ENCODE measurements around the gene PCBP1. TPM values are rescaled to one million over a fixed set of nuclear protein-coding genes. Genes with fewer than 3 reads are reported as not detected.
"Not testable (repeated sequence)": the region's sequence is repeated elsewhere in the genome, so short reads cannot be mapped to it uniquely, and the experiment has no call there.

The PCBP1 gene
- total RNA-seq, 1 donor: 55.7 TPM

DNA sequence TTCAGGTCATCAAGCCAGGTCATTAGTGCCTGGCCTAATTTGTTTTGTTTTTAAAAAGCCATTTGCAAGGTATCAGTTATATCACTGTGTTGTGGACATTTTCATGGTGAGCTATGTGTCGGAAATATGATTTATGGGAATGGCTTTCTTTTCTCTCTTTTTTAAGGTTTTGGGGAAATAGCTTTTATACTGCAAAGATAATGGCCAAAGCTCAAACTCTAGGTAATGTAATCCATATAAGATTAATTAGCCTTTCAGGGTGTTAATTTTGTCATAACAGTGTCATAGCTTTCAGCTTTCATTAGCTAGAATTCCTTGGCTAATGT, 45.8 kb downstream of the PCBP1 start:
- Histone ChIP-seq H3K9me3 (ENCODE audit: low read depth, low read length) (no peaks in the 10 kb centered on the region), H3K4me3 (ENCODE audit: insufficient read depth, low read length) (peak overlapping the region; percentile 55), H2AFZ (ENCODE audit: low read length) (peak overlapping the region; percentile 78)

DNA sequence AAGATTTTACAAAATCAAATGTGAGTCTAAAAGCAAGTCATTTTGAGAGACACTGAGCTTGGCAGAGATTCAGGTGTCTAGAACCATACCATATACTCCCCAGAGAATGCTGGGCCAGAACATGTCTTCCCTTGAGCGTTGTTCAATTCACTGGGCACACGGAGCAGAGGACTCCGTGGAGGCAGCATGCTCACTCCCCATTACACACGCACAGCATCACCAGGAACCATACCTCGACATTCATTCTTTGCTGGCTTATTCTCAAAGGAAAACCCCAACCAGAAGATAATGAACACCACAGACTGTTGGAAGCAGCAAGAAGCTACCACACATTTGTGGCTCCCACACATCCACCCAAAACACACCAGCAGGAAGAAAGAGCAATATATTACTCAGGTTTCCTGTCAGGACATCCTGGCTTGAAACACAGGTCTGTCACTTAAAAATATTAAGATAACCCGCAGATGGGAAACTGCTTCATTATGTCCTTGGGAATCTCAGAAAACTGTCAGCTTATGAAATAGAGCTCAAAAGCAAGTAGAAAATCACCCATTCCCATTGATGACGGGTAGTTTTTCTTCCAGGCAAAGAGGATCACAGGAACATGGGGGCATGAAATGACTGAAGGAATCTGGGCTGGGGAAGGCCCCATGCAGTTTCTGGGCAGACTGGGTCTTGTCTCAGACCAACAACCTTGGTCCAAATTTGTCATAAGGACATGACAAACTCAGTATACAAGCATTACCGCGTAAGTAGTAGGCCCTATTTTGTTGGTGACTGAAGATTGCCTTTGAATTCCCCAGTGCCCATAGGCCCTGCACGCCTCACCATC, 46.4 kb downstream of the PCBP1 start:
- DNase-seq (ENCODE audit: insufficient read length, low spot score, missing footprints): no peak
- H3K36me3 ChIP-seq (ENCODE audit: insufficient read depth, low read length): no peaks in the 10 kb centered on the region
- H3K9me3 ChIP-seq (ENCODE audit: low read depth, low read length): no peaks in the 10 kb centered on the region
- H3K4me2 ChIP-seq (ENCODE audit: insufficient read depth, low read length): peak overlapping the region; percentile 72
- no peaks in the 10 kb centered on the region for H4K20me1 ChIP-seq (ENCODE audit: insufficient read depth, low read length)
- H3K4me1 ChIP-seq (ENCODE audit: insufficient read depth, low read length): peaks cover 48% of the 10 kb centered on the region
- TF ChIP-seq, protein P1, sequence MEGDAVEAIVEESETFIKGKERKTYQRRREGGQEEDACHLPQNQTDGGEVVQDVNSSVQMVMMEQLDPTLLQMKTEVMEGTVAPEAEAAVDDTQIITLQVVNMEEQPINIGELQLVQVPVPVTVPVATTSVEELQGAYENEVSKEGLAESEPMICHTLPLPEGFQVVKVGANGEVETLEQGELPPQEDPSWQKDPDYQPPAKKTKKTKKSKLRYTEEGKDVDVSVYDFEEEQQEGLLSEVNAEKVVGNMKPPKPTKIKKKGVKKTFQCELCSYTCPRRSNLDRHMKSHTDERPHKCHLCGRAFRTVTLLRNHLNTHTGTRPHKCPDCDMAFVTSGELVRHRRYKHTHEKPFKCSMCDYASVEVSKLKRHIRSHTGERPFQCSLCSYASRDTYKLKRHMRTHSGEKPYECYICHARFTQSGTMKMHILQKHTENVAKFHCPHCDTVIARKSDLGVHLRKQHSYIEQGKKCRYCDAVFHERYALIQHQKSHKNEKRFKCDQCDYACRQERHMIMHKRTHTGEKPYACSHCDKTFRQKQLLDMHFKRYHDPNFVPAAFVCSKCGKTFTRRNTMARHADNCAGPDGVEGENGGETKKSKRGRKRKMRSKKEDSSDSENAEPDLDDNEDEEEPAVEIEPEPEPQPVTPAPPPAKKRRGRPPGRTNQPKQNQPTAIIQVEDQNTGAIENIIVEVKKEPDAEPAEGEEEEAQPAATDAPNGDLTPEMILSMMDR (IDR thresholded peaks at IDR 0.05; ENCODE audit: extremely low read depth, low read depth, low read length): no peak
- H3K27me3 ChIP-seq (ENCODE audit: insufficient read depth, low read length): no peaks in the 10 kb centered on the region
- peak overlapping the region; percentile 79 for H3K27ac ChIP-seq (ENCODE audit: low read depth, low read length)
- no peaks in the 10 kb centered on the region for H3K79me2 ChIP-seq (ENCODE audit: insufficient read depth, low read length)
- no peak overlapping the region for H3K4me3 ChIP-seq (ENCODE audit: insufficient read depth, low read length)
- peak overlapping the region; percentile 55 for H2AFZ ChIP-seq (ENCODE audit: low read length)

More for the DNA sequence above, 45.8 kb downstream of the PCBP1 start:
- Histone ChIP-seq H3K79me2 (ENCODE audit: insufficient read depth, low read length) (no peaks in the 10 kb centered on the region), H3K27ac (ENCODE audit: low read depth, low read length) (peak overlapping the region; percentile 79), H3K4me1 (ENCODE audit: insufficient read depth, low read length) (peaks cover 48% of the 10 kb centered on the region), H3K27me3 (ENCODE audit: insufficient read depth, low read length) (no peaks in the 10 kb centered on the region), H3K4me2 (ENCODE audit: insufficient read depth, low read length) (peak overlapping the region; percentile 72), H3K36me3 (ENCODE audit: insufficient read depth, low read length) (no peaks in the 10 kb centered on the region), H4K20me1 (ENCODE audit: insufficient read depth, low read length) (no peaks in the 10 kb centered on the region)
- no peak for DNase-seq (ENCODE audit: insufficient read length, low spot score, missing footprints)
- TF ChIP-seq, protein P1 (IDR thresholded peaks at IDR 0.05; ENCODE audit: extremely low read depth, low read depth, low read length): no peak

DNA sequence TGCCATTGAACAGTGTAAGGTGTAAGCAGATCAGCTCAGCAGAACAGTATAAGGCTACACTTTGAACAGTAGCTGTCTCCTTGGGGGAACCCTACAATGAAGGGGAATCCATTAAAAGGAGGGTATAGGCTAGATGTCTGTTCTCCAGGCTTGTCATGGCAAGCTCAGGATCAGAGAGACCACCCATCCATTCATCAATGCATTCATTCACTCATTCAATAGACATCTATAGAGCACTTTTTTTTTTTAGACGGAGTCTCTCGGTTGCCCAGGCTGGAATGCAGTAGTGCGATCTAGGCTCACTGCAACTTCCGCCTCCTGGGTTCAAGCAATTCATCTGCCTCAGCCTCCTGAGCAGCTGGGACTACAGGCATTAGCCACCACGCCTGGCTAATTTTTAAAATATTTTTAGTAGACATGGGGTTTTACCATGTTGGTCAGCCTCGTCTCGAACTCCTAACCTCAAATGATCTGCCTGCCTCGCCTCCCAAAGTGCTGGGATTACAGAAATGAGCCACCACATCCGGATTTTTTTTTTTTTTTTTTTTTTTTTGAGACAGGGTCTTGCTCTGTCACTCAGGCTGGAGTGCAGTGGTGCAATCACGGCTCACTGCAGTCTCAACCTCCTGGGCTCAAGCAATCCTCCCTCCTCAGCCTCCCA, 47.2 kb downstream of the PCBP1 start:
- H3K4me3 ChIP-seq (ENCODE audit: insufficient read depth, low read length): not testable (repeated sequence)

More for the DNA sequence above, 47.2 kb downstream of the PCBP1 start:
- Histone ChIP-seq H3K4me1 (ENCODE audit: insufficient read depth, low read length) (peaks cover 48% of the 10 kb centered on the region), H3K27ac (ENCODE audit: low read depth, low read length) (peak overlapping the region; percentile 79)
- not testable (repeated sequence) for H4K20me1 ChIP-seq (ENCODE audit: insufficient read depth, low read length); H3K9me3 ChIP-seq (ENCODE audit: low read depth, low read length); DNase-seq (ENCODE audit: insufficient read length, low spot score, missing footprints); H3K27me3 ChIP-seq (ENCODE audit: insufficient read depth, low read length); H3K4me2 ChIP-seq (ENCODE audit: insufficient read depth, low read length); H3K36me3 ChIP-seq (ENCODE audit: insufficient read depth, low read length); H3K79me2 ChIP-seq (ENCODE audit: insufficient read depth, low read length); H2AFZ ChIP-seq (ENCODE audit: low read length)

Small RNA genes within 50 kb of the gene (small RNA-seq; reads per million reads assigned to genes)
- gene RN7SL470P: not detected

Other genes starting within 250 kb of the PCBP1 start
- 35.1 and 38.6 TPM in 2 replicates for gene SNRNP27, start 193.5 kb upstream of the PCBP1 start, total RNA-seq
- gene MXD1, start 172.4 kb upstream of the PCBP1 start, total RNA-seq: 13.8 and 14.5 TPM in 2 replicates
- gene ASPRV1, start 125.8 kb upstream of the PCBP1 start, total RNA-seq: 0.29 and 0.72 TPM in 2 replicates
- 24.5 and 25.0 TPM in 2 replicates for gene C2orf42, start 103.5 kb downstream of the PCBP1 start, total RNA-seq
- gene TIA1, start 161.2 kb downstream of the PCBP1 start, total RNA-seq: 87.6 and 92.5 TPM in 2 replicates
- 74.2 and 82.2 TPM in 2 replicates for gene PCYOX1, start 170.7 kb downstream of the PCBP1 start, total RNA-seq
- gene SNRPG, start 206.3 kb downstream of the PCBP1 start, total RNA-seq: 89.9 and 97.4 TPM in 2 replicates
- 21.7 and 31.5 TPM in 2 replicates for gene FAM136A, start 214.6 kb downstream of the PCBP1 start, total RNA-seq